ENCODE data around the gene GPC6. TPM values are rescaled to one million over a fixed set of nuclear protein-coding genes. Genes with fewer than 3 reads are reported as not detected.

The GPC6 gene
- total RNA-seq, 1 donor from 2014 or later, result 13.8 TPM

GRCh38 chr13:93698016-93698613 is 471.5 kb downstream of the GPC6 start:
- Histone ChIP-seq H3K27me3 (no peaks in the 10 kb centered on the region), H3K4me1 (no peaks in the 10 kb centered on the region), H3K9me3 (no peaks in the 10 kb centered on the region), H3K27ac (no peak overlapping the region), H3K4me3 (no peak overlapping the region), H3K36me3 (no peaks in the 10 kb centered on the region)
- no peak for DNase-seq (ENCODE audit: extremely low spot score in 2 of 2)
- TF ChIP-seq POLR2AphosphoS5 (IDR thresholded peaks at IDR 0.05; ENCODE audit: insufficient read depth in 1 of 2, low read depth in 1 of 2), result no peak
- no peak for TF ChIP-seq CTCF (IDR thresholded peaks at IDR 0.05)
- no peak for TF ChIP-seq POLR2A (IDR thresholded peaks at IDR 0.05)
- intact Hi-C loops (cut with DNase I), result no loop called here

GRCh38 chr13:93700115-93700514 is 473.5 kb downstream of the GPC6 start:
- intact Hi-C loops (cut with DNase I), result no loop called here
- Histone ChIP-seq H3K36me3 (no peaks in the 10 kb centered on the region), H3K27me3 (no peaks in the 10 kb centered on the region), H3K4me1 (no peaks in the 10 kb centered on the region), H3K4me3 (no peak overlapping the region), H3K9me3 (no peaks in the 10 kb centered on the region), H3K27ac (no peak overlapping the region)
- TF ChIP-seq POLR2AphosphoS5 (IDR thresholded peaks at IDR 0.05; ENCODE audit: insufficient read depth in 1 of 2, low read depth in 1 of 2), result no peak
- TF ChIP-seq CTCF (IDR thresholded peaks at IDR 0.05), result no peak
- no peak for TF ChIP-seq POLR2A (IDR thresholded peaks at IDR 0.05)
- DNase-seq (ENCODE audit: extremely low spot score in 2 of 2), result no peak

GRCh38 chr13:93708308-93709075 is 481.9 kb downstream of the GPC6 start:
- Histone ChIP-seq H3K9me3 (no peaks in the 10 kb centered on the region), H3K4me3 (no peak overlapping the region), H3K27ac (no peak overlapping the region), H3K36me3 (no peaks in the 10 kb centered on the region), H3K4me1 (no peaks in the 10 kb centered on the region), H3K27me3 (no peaks in the 10 kb centered on the region)
- TF ChIP-seq POLR2A (IDR thresholded peaks at IDR 0.05) (no peak), POLR2AphosphoS5 (IDR thresholded peaks at IDR 0.05; ENCODE audit: insufficient read depth in 1 of 2, low read depth in 1 of 2) (no peak), CTCF (IDR thresholded peaks at IDR 0.05) (no peak)
- intact Hi-C loops (cut with DNase I), result no loop called here
- DNase-seq (ENCODE audit: extremely low spot score in 2 of 2), result no peak

GRCh38 chr13:93709506-93710244 is 483.1 kb downstream of the GPC6 start:
- intact Hi-C loops (cut with DNase I), result no loop called here
- Histone ChIP-seq H3K27me3 (no peaks in the 10 kb centered on the region), H3K27ac (no peak overlapping the region), H3K4me3 (no peak overlapping the region), H3K4me1 (no peaks in the 10 kb centered on the region), H3K9me3 (no peaks in the 10 kb centered on the region), H3K36me3 (no peaks in the 10 kb centered on the region)
- no peak for DNase-seq (ENCODE audit: extremely low spot score in 2 of 2)
- TF ChIP-seq POLR2AphosphoS5 (IDR thresholded peaks at IDR 0.05; ENCODE audit: insufficient read depth in 1 of 2, low read depth in 1 of 2) (no peak), POLR2A (IDR thresholded peaks at IDR 0.05) (no peak), CTCF (IDR thresholded peaks at IDR 0.05) (no peak)

Data from vagina (tissue), 2 donors.